ENCODE results near the gene KLK2. TPM values are rescaled to one million over a fixed set of nuclear protein-coding genes. Genes with fewer than 3 reads are reported as not detected.

Gene KLK2
- total and polyA plus RNA-seq, 2 of the 8 experiments (the other 6 are each of a cell fraction or from before 2014, with no cell fraction given) = 0.20 TPM; not detected in 1

DNA sequence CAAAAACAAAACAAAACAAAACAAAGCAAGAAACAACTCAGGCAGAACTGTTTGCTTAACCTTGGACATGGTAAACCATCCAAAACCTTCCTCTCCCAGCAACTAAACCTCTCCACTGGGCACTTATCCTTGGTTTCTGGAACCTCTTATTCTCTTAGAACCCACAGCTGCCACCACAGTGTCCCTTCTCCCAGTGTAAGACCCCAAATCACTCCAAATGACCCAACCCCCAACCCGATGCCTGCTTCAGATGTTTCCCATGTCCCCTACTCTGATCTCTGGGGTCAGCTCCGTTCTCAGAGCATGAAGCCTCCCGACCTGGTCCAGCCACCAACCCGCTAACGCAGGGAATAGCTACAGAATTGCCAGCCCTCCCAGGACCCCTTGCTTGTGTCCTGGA, 972 bp downstream of the KLK2 start:
- Histone ChIP-seq H2BK5ac (ENCODE audit: low read depth, low read length) (no peak overlapping the region), H4K8ac (ENCODE audit: extremely low read depth, insufficient read depth, low read length) (no peak overlapping the region), H2BK20ac (ENCODE audit: low read length) (no peak overlapping the region), H3K18ac (ENCODE audit: extremely low read depth, low read length) (no peak overlapping the region), H3K9me3 (ENCODE audit: insufficient read depth in 2 of 2, low read depth in 1 of 2, low read length in 1 of 2) (no peaks in the 10 kb centered on the region; a peak in 1 of 4 replicates), H2BK15ac (ENCODE audit: low read length) (no peak overlapping the region), H3K14ac (ENCODE audit: insufficient read length) (no peak overlapping the region), H3K27ac (ENCODE audit: low read depth, low read length) (no peak overlapping the region), H3K27me3 (replicated peaks in 1 of 4; ENCODE audit: control insufficient read depth in 3 of 4, extremely low read depth in 1 of 4, insufficient read depth in 3 of 4, low read length in 3 of 4) (peaks cover 0 to 3% (median 0%) of the 10 kb centered on the region in 4 experiments; a peak in 3 of 7 replicates), H2AK5ac (ENCODE audit: low read depth, low read length) (no peak overlapping the region), H3K9ac (replicated peaks in 1 of 4; ENCODE audit: extremely low read depth in 1 of 4, low read depth in 3 of 4, low read length in 3 of 4) (no peak overlapping the region), H4K20me1 (replicated peaks in 1 of 2; ENCODE audit: control insufficient read depth in 1 of 2, insufficient read depth in 2 of 2, low read length in 2 of 2) (no peaks in the 10 kb centered on the region), H2BK12ac (ENCODE audit: low read depth, low read length) (no peak overlapping the region), H3K23ac (ENCODE audit: insufficient read length) (no peak overlapping the region), H3K56ac (replicated peaks; ENCODE audit: insufficient read length, low read depth, low read length) (no peak overlapping the region), H4K5ac (ENCODE audit: insufficient read length, low read depth, low read length) (no peak overlapping the region), H4K91ac (replicated peaks; ENCODE audit: insufficient read length, low read length) (no peak overlapping the region), H3K4ac (replicated peaks; ENCODE audit: insufficient read length, low read depth, low read length) (no peak overlapping the region), H3K23me2 (ENCODE audit: low read depth, low read length) (peaks cover 5% of the 10 kb centered on the region; the same call in 1 of the 2 replicates), H3K4me1 (replicated peaks in 1 of 4; ENCODE audit: control insufficient read depth in 3 of 4, insufficient read depth in 4 of 4, low read length in 3 of 4) (peaks cover 0 to 12% (median 3%) of the 10 kb centered on the region in 4 experiments; a peak in 3 of 7 replicates), H2BK120ac (replicated peaks; ENCODE audit: low read depth, low read length) (no peak overlapping the region), H3K4me2 (ENCODE audit: insufficient read depth in 1 of 2, low read depth in 2 of 2, low read length in 2 of 2) (no peak overlapping the region), H3K79me1 (ENCODE audit: low read depth, low read length) (no peaks in the 10 kb centered on the region), H3K36me3 (ENCODE audit: control insufficient read depth in 2 of 4, insufficient read depth in 4 of 4, low read length in 3 of 4) (no peaks in the 10 kb centered on the region), H3K4me3 (ENCODE audit: extremely low read depth in 1 of 4, insufficient read depth in 2 of 4, low read depth in 3 of 4, low read length in 4 of 4) (no peak overlapping the region), H3K79me2 (ENCODE audit: control insufficient read depth in 1 of 2, insufficient read depth in 2 of 2, low read length in 2 of 2) (no peaks in the 10 kb centered on the region), H2AFZ (ENCODE audit: low read length) (no peak overlapping the region)
- DNase-seq (ENCODE audit: low read depth in 1 of 2, low spot score in 2 of 2) = no peak
- POLR2A ChIA-PET (ENCODE audit: partially characterized antibody) = interaction anchor here (1.8 to 4.1 kb wide), 3 partner anchors 71 to 79 kb away, joined by 4 to 16 read pairs (median 15); no protein-coding TSS in a partner anchor
- TF ChIP-seq SP4 (IDR thresholded peaks at IDR 0.05; ENCODE audit: low read length) (no peak), TBP (IDR thresholded peaks at IDR 0.05; ENCODE audit: low read depth, low read length) (no peak), BACH1 (IDR thresholded peaks at IDR 0.05; ENCODE audit: low read length) (no peak), RBBP5 (IDR thresholded peaks at IDR 0.05; ENCODE audit: borderline replicate concordance, low read depth, low read length) (no peak), RAD21 (IDR thresholded peaks at IDR 0.05 in 1 of 2, conservative IDR thresholded peaks at IDR 0.05 in 1 of 2; ENCODE audit: low read depth in 2 of 2, low read length in 2 of 2) (no peak), CREB1 (IDR thresholded peaks at IDR 0.05) (no peak)
- CTCF ChIA-PET (ENCODE audit: partially characterized antibody) = interaction anchor here (0.8 to 1.4 kb wide), 2 partner anchors 20 to 142 kb away, joined by 3 read pairs; no protein-coding TSS in a partner anchor
- FAIRE-seq = no peak
- WGBS, 2 experiments (ENCODE audit: extremely low coverage in 1 of 2, insufficient coverage in 1 of 2, insufficient read length in 1 of 2, insufficient replicate concordance in 2 of 2, low coverage in 1 of 2, low lambda C conversion rate in 2 of 2, missing lambda C conversion rate in 1 of 2) = 70% methylated on average over 5 of the region's 5 CpGs; no CpG with 5 or more reads in 1 of the 2 experiments
